Stimulated activated CD4-positive, alpha-beta T cell treated with anti-CD3 and anti-CD28 coated beads, TNF-alpha, amount 100 ng/mL, for 24 hours (primary cell): ENCODE measurements around the gene PREX1.
"Not testable (repeated sequence)": the region's sequence is repeated elsewhere in the genome, so short reads cannot be mapped to it uniquely, and the experiment has no call there.

Source experiments
- DNase-seq, 3 experiments: peaks; one replicate each; pipeline ENCODE4 v3.0.0-alpha.2; 2020; ENCODE audit warnings: low read depth in 3 of 3

Gene PREX1

DNA sequence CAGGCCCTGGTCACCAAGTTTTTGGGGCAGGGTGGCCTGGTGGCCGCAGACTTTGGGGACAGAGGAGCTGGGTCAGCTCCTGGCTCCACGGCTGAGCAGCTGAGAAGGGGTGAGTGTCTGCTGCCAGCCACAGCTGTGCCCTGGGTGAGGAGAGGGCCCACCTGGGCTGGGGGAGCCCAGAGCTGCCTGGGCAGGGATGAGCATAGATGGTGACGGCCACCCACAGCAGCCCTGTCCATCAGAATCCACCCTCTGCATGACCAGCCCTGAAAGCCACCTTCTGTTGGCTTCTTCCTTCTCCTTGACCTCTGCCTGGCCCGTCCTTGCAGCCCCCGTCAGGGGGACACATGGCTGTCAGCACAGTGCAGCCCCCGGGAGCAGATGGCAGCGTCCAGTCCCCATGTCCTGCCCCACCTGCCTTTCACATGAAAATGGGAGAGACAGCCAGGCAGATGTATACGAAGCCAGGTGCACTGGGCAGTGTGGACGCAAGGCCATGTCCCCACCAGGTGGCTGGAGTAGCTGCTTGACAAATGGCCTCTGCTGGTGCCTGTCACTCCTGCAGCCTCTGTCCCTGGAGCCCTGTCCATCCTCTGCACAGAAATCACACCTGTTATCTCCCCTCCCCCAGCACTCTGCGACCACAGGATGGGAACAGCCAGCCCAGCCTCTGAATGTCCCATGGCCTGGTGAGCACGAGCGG is 220.8 kb downstream of the PREX1 start:
- no peak for DNase-seq

DNA sequence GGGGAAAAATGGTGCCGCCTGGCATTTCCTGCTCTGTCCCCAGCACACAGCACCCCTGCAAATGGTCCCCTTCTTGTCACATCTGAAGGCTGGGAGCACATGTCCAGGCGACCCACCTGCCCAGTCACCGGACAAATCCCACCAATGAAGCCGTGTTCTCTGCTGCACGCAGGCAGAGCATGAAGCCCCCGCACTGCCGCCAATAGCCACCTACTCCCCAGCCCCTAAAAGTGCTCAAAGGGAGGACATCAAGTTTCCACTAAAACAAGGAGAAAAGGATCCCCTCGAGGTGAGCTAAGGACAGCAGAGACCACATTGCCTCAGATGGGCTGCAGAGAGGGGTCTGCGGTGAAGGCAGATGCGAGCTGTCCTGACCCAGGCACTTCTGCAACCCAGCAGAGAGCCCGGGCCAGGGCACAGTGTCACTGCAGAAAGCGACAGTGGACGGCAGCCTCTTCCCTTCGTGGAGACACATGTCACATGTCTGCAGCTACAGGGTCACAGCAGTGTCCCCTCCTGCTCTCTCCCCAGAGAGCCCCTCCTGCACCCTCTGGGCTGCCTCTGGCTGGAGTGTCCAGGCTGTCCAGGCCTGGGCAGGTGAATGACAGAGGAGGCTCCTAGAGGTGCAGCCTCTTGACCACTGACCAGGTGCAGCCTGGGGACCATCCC is 221.5 kb downstream of the PREX1 start:
- DNase-seq = no peak

DNA sequence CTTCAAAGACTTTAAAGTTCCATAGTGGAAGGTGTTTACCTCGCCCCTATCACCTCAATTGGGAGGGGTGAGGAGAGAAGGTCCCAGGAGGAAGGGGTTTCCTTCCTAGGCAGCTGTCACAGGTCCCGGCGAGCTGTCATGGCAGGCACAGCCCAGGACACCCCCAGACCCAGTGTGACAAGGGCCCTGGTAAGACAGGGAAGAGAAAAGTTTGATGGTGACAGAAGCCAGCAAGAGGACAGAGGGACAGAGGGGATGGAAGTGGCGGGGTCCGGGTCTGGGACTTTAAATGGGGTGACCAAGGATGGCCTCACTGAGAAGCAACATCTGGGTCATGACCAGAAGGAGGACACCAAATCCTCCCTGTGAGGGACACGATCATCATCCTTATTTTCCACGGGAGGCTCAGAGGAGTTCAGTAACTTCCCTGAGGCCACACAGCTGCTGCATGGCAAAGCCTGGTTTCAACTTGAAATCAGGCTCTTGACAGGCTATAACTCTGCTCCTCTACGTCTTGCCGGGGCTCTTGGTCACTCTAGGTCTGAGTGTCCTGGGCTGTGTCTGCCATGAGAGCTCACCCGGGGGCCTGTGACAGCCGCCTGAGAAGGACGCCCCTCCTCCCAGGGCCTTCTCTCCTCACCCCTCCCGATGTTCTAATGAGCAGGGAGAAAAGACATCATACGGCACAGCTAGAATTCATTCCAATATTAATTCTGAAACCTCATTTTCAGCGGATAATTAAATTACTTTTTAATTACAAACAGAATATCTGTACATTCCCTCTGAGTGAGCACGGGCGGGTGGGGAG is 222.2 kb downstream of the PREX1 start:
- no peak for DNase-seq

DNA sequence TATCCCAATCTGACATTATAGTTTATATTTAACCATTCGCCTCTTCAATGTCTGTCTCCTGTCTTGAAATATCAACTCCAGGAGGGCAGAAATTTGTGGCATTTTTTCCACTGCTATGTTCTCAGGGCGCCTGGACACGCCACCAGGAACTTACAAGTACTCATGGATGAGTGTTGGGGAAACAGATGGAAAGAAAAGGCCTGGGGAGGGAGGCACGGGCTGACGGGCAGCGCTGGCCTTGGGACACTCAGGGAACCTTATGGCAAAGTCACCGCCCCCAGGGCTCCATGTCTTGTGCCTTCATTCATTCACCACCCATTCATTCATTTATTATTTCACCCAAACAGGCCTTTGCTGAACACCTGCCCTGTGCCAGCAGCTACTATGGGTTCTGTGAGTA is 222.9 kb downstream of the PREX1 start:
- no peak for DNase-seq

DNA sequence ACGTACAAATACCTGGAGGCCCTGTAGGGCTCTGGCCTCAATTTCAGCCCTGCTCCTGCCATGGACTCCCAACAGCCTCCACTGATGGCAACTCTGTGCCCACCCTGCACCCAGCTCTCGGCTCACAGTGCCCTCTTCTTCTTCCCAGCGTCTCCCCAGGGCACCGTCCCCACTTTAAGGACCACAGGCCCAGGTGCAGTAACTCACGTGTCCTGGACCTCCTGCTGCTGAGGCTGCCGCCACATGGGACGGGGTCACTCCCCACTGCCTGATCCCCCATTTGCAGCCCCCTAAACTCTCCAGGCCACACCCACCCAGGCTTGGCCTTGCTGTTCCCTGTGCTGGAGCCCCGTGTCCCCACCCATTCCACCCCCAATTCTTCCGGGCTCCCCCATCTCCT is 223.4 kb downstream of the PREX1 start:
- DNase-seq = no peak

DNA sequence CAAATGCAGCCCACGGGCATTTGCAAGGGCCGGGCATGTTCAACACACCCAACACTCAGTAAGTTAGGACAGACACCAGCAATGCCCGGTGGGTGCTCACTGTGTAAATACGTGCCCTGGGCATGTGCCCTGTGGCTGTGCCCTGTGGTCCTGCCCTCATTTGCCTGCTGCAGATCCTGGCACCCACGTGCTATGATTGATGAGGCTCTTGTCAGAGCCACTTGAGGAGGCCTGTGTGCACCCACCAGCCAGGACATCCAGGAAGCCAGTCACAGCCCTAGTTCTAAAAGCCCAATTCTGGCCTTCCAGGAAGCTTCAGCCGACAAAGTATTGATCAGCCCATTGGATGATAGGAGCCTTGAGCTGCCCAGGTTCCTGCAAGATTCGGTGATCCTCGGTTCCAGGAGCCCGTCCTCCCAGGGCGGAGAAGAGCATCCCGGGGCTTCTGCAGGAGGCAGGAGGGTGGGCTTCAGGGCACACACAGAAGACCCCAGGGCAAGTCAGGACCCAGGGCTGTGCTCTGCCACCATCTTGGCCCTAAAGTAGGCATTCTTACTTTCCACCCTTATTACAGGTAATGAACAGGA is 223.9 kb downstream of the PREX1 start:
- no peak for DNase-seq

DNA sequence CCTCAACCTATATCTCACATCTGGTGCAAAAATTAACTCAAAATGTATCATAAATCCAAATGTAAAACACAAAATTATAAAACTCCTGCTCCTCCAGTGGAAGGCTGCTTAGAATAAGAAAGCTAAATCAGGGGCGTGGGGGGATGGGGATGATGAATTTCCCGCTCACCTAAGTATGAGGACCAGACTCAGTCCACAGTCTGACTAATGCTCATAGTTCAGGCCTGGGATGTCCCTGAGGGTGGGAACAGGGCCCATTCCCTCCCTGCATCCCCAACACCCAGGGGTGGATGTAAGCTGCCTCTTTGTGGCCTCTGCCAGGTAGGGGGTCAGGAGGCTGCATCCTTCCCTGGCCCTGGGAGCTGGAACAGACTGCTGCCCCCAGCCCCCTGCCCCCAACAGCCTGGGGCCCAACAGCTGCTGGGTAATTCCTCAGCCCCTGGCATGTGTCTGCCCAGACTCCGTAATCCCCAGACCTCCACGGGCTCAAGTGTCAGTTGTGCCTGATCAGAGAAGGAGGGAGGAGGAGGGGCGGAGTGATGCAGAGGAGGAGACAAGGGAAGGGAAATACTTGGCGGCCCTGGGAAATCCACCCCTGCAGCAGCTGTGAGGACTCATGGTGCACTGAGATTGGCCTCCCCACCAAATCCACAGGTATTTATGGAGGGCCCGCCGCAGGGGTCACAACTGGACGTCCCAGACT is 224.5 kb downstream of the PREX1 start:
- no peak for DNase-seq

DNA sequence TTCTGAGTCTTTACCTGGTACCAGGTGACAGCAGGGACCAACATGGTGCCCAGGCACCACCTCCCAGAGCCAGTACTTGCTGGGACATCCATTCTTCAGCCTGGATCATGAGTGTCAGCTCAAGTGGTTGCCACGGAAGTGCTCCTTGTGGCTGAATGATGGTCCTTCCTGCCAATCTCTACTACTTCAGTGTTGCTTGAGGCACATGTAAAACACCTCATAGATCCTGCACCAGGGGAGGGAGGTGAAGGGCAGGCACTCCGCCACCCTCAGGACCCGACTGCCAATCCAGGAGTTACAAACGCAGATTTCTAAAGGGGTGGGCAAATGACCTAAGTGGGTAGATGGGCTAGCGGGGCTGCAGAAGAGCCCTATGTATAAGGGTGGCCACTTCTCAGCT is 226.0 kb downstream of the PREX1 start:
- no peak for DNase-seq

DNA sequence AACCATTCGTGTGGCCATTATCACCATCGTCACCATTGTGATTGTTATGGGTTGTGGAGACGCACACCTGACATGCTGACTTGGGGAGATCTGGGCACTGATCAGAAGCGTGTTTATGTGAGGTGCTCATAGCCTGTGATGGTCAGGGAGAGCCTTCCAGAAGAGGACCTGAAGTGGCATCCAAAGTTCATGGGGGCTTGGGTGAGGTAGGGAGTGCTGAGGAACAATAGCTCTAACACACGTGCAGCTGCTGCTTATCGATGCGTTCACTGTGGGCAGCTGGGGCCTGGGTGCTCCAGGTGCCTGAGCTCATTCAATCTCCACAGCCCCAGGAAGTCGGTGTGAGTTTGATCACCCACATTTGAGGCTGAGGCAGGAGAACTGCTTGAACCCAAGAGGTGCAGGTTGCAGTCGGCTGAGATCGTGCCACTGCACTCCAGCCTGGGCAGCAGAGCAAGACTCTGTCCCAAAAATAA is 227.3 kb downstream of the PREX1 start:
- no peak for DNase-seq

DNA sequence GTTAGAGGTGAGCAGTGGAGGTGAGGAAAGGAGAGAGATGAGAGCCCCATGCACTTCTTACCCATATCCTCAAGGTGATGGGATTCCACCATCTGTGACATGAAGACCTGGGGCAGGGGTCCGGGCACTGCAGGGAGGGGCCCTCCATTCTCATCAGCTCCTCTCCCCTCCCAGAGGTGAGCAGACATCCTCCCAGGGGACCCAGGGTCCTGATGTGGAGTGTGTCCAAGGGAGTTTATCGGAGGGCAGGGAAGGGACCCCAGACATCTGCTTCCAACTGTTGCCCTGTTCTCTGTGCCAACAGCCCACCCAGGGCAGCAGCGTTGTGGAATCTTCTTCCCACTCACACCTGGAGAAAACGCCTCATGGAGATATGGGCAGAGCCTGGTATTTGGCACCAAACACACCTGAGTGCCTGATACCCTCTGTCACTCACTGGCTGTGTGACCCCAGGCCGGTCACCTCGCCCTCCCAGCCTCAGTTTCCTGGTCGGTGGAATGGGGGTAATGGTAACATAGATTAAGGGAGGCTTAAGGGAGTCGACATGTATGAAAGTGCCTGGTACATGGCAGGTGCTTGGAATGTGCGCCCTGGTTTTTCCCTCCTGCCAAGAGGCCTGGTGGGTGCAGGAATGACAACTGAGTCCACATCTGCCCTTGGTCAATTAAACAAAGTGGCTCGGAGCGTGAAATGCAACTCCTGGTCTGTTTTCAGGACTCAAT is 227.9 kb downstream of the PREX1 start:
- no peak for DNase-seq

DNA sequence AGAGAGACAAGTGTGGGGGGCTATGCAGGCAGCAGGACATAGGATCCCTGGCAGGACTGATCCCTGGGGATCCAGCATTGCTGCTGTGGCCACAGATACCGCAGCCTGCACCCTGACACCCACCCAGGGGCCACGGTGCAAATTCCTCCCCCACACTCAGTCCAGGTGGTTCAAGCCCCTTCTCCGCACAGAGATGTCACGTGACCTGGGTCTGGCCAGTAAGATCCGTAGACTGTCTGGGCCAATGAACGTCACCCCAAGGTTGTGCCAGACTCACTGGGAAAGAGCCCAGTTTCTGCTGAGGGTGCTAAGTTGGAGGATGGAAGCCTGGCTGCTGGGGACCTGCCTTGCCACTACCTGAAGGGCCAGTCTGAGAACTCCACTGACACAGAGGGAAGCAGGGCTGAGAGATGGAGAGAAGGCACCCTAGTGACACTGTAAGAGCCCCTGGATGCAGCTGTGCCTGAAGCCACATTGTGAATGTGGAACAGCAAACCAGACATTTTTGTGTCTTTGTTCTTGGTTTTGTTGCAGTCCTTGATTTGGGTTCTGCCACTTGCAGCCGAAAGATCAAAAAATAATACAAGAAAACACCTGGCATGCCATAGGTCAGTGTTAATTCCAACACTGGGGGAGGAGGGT is 228.6 kb downstream of the PREX1 start:
- no peak for DNase-seq

DNA sequence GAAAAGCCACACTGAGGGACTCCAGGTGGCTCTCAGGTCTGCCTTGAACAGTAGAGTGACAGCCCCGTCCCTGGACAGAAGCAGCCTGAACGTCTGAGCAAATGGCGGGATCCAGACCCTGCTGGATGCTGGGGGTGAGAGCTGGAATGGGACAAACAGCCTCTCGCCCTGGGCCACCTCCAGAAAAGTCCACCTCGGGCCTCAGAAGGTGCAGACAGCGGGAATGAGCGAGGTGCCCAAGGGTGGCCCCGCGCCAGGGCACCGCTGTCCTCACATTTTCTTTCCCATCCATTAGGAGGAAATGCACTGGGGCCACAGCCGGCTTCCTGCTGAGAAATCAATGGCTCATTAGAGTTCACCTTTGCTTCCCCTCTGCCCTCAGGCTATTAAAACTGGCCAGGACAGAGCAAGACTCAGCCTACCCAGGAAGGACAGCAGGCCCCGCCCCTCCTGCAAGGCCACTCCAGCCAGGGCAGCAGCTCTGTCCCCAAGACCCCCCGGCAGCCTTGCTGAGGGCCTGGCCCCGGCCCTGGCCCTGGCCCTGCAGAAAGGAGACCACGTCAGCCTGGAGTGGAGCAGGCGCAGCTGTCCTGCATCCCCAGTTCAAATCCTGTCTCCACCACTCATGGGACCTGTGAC is 229.4 kb downstream of the PREX1 start:
- not testable (repeated sequence) for DNase-seq

DNA sequence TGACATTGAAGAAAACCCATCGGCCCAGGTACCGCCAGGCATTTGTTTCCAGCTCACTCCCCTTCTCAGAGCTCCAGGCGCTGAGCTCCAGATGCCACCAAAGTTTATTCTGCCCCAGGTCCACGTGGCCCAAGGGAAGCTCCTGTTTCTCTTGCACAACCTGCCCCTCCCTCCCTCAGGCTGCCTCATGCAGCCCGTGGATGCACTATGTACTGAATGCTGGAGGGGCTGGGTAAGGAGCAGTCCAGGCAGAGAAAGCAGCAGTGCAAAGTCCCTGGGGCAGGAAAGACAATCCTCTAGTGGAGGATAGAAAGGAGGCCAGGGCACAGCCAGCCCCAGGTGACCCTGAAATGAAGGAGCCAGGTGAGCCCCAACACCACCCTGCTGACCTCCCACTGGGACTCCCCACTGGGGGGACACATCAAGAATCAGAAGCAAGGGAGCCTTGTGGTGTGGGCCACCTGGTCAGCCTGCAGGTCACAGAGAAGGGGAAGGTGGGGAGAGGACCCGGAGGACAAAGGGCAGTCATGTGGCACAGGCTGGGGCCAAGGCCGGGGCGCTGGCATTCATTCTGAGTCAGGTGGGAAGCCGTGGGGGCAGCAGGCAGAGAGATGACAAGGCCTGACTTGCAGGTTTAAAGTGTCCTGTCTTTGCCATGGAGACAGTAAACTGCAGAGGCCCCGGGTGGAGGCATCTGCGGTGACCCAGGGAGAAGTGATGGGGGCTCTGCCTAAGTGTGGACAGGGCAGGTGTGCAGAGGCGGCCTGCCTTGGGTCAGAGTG is 230.1 kb downstream of the PREX1 start:
- no peak for DNase-seq

DNA sequence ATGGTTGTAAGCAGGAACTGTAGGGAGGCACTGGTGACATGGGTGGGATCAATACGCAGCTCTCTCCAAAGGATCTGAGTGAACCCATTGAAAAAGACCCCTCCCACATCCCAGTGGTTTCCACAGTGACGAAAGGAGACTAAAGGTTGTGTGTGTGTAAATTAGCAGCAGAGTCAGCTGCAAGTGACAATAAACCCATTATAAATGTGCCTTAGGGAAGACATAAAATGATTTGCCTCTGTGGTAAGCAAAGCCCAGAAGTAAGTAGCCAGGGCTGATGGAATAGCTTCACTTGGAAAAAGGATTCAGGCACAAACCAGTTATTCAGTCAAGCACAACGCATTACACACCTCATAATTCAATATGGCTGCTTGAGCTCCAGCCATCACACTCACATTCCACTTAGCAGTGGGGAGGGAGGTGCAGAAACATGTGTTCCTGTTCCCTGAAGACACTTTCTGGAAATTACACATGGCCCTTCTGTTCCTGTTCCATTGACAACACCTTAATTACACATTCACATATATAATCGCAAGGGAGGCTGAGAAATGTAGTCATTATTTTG is 231.4 kb downstream of the PREX1 start:
- no peak for DNase-seq

DNA sequence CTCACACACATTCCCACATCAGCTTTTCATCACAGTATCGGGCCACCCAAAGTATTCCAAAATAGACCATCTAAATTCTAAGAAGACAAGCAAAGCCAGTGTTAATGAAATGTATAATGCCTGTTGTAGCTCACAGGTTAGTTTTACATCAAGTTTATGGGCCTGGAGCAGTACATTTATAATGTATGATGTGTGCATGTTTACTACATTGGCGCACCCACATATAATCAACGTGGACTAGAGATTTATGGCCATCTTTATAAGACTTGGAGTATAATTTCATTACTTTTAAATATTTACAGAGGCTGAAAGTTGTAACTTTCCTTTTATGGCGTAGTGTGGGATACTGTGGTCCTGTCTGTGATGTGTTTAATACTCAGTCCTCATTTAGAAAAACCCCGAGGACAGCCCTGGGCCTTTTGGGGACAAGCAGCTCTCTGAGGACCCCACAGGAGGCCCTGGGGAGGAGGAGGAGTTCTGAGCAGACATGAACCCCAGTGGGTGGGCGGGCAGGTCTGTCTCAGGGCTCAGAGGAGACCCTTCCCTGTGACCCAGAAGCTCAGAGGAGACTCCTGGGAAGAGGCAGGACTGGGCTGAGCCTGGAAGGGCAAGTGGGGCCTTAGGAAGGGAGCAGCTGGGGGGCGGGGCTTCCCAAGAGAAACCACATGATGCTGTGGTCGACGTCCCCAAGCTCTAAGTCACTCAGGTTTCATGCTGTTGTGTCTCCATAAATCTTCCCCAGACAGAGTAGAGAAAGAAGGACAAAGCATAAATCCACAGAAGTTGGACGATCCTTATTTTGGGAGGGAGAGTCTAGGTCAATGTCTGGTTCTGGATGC is 232.1 kb downstream of the PREX1 start:
- DNase-seq = no peak

DNA sequence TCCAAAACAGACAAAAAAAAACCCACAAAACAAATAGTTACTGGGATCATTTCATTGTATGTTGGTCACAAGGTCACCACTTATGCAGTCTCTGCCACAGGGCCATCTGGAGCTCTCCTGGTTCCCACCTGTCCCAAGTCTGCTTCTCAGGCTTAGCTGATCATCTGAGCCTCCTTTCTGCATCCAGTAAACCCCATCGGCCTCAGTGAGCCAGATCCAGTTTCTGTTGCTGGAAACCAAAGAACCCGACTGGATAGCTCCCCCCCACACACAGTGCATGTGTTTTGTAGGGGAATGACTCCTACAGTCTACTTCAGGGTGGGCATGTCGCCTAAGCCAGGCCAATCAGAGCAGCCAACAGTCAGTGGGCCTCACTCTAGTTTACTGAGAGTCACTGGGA is 233.3 kb downstream of the PREX1 start:
- no peak for DNase-seq

DNA sequence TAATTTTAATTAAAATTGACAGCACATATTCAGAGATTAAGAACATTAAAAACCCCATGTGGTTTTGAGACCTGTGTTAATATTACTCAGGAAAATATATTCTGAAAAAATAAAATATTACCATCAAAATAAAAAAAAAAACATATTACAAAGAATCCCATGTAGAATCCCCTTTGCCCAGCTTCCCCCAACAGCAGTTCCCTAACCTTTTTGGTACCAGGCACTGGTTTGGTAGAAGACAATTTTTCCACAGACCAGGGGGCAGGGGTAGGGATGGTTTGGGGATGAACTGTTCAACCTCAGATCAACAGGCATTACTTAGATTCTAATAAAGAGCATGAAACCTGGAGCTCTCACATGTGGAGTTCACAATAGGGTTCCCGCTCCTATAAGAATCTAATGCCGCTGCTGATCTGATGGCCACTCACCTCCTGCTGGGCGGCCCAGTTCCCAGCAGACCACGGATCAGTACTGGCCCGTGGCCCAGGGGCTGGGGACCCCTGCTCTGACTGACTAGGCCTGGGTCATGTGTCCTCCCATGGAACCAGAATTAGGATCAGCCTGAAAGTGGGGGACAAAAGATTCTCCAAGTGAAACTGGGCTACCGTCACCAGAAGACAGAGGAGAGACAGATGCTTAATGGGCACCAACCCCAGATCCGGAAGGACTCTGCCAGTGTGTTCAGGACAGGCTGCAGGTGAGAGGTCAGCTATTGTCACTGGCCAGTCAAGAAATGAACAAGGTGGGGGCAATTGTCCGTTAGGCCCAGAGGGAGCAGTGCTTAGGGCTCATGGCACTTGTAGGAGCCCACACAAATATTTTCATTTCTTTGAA is 235.5 kb downstream of the PREX1 start:
- no peak for DNase-seq
